Central memory CD4-positive, alpha-beta T cell (primary cell): ENCODE measurements around the gene GNG2.

Experiments
- DNase-seq: peaks from one replicate; pipeline ENCODE4 v3.0.0; 2022

Gene GNG2

GRCh38 chr14:51856792-51857296 is 3.6 kb upstream of the GNG2 start:
- no peak for DNase-seq

- DNase-seq = no peak
Measured at GRCh38 chr14:51859131-51859530, 1.3 kb upstream of the GNG2 start.

GRCh38 chr14:51860825-51861499 is 550 bp downstream of the GNG2 start:
- DNase-seq = no peak

GRCh38 chr14:51862176-51862796 is 1.9 kb downstream of the GNG2 start:
- DNase-seq = no peak

DNA sequence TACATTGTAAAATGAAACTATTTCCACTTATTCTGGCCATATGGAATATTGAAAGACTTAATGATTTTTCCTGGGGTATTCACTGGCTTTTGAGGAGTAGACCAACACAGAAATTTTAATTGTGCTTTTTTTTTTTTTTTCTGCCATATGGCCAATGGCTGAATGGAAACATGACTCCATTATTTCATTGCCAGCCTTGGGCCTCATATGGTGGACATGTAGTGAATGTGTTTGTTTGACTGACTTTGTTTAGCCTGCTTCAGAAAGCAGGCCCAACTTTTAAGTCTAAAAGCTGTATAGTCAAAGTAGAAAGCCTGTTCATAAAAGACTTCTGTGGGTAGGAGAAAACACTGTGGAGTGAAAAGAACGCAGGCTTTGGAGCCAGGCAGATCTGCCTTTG is 2.4 kb downstream of the GNG2 start:
- DNase-seq = no peak

DNA sequence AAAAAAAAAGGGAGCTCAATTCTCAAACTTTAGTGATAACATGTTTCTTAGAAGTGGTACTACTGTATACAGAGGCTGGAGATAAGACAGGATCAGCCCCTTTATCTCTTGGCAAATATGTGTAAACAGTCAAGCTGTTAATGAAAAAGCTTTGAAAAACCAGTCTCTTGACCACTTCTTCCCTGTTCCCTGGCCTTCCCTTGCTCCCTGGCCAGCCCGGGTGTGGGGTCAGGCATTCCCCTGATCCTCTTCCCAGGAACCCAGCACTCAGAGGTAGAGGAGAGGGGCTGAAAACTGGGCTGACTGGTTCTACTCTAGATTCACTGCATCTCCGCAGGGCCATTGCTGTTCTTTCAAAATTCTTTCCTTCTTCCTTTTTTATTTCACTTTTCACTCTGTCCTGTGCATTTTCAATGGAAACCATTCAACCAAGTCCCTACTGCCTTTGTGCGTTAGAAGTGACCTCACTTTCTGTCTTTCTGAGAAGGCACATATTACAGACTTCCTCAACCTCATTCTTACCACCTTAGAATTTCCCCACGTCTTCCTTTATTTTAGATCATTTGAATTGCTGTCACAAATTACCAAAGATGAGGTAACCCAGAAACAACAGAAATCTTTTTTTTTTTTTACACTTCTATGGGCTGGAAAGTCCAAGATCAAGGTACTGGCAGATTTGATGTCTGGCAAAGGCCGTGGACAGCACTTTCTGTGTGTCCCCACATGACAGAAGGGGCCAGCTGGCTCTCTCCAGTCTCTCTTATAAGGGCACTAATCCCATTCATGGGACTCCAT is 5.7 kb downstream of the GNG2 start:
- peak; percentile 35 for DNase-seq

- DNase-seq = peak; percentile 39
Measured at GRCh38 chr14:51867741-51868140, 7.3 kb downstream of the GNG2 start.

GRCh38 chr14:51868405-51868804 is 8.0 kb downstream of the GNG2 start:
- DNase-seq = no peak

DNA sequence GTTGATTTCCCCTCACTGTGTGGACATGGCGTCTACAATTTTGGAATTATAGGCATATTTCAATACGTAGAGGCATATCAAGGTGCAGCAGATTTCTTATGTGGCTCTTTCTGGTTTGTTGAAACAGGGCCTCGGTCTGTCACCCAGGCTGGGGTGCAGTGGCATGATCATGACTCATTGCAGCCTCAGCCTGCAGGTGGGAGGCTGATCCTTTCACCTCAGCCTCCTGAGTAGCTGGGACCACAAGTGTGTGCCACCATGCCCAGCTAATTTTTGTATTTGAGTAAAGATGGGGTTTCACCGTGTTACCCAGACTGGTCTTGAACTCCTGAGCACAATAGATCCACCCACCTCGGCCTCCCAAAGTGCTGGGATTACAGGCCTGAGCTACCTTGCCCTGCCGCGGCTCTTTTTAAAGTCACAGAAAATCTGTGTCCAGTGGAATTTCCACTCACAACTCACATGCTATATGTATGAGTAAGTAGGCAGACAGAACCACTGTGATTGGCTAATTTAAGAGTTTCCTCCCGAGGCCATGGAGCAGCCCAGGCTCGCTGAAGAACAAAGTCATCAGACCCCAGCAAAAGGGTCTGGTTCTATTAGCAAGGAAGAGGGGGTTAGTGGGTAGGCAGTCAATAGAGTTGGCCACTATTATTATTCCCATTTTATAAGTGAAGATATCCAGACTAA is 9.1 kb downstream of the GNG2 start:
- no peak for DNase-seq

DNA sequence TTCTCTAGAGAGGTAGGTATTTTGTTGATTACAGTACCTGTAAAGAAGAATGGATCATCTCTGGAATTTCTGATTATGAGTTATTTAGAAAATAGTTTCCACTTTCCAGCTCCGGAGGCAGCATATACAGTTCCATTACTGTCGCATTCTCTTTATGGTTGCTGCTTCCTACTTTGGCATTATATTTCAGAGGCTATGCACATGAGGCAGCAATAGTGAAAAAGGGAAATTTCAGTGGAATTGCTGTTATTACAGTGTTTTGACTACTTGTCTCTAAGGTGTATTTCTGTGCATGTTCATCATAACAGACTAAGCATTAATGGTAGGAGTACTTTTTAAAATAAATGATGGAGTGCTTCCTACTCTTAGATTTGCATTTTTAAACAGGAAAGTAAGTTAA is 10.2 kb downstream of the GNG2 start:
- no peak for DNase-seq

DNA sequence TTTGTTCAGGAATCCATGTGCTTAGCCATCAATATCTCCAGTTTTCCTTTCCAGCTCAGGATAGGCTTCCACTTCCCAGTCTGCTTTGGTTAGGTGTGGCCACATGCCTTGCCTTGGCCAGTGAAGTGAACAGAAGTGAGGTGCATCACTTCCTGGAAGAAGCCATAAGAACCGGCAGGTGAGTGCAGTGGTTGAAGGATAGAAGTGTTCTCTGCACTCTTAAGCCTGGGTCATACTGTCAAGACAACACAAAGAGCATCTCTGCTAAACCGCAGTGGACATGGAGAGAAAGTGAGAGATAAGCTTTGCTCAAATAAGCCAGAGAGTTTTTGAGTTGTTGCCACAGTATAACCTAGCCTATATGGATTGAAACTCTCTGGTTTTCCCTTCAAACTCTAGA is 11.4 kb downstream of the GNG2 start:
- DNase-seq = no peak

DNA sequence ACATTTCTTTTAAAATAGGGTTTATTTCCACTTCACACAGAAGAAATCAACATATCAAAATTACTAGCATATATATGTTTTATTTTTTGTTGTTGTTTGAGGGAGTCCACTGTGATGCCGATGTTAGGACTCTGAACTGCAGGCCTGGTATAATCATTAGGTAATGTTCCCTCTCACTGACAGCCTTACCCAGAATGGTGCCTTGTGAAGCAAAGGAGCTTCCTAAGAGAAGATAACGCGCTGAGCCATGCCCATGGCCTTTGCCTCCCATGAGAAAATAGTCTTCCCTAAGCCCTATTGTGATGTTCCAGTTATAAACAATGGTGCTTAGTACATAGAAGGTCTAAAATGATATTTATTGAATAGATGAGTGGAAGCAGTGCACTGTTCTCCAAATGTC is 12.0 kb downstream of the GNG2 start:
- no peak for DNase-seq

GRCh38 chr14:51873221-51873893 is 12.9 kb downstream of the GNG2 start:
- DNase-seq = no peak

- no peak for DNase-seq
Measured at GRCh38 chr14:51877810-51878209, 17.4 kb downstream of the GNG2 start.

- DNase-seq = no peak
Measured at GRCh38 chr14:51879170-51879569, 18.8 kb downstream of the GNG2 start.

GRCh38 chr14:51880835-51881580 is 20.6 kb downstream of the GNG2 start:
- no peak for DNase-seq

- DNase-seq = no peak
Measured at GRCh38 chr14:51881636-51882035, 21.2 kb downstream of the GNG2 start.

- DNase-seq = no peak
Measured at GRCh38 chr14:51883232-51883631, 22.8 kb downstream of the GNG2 start.

DNA sequence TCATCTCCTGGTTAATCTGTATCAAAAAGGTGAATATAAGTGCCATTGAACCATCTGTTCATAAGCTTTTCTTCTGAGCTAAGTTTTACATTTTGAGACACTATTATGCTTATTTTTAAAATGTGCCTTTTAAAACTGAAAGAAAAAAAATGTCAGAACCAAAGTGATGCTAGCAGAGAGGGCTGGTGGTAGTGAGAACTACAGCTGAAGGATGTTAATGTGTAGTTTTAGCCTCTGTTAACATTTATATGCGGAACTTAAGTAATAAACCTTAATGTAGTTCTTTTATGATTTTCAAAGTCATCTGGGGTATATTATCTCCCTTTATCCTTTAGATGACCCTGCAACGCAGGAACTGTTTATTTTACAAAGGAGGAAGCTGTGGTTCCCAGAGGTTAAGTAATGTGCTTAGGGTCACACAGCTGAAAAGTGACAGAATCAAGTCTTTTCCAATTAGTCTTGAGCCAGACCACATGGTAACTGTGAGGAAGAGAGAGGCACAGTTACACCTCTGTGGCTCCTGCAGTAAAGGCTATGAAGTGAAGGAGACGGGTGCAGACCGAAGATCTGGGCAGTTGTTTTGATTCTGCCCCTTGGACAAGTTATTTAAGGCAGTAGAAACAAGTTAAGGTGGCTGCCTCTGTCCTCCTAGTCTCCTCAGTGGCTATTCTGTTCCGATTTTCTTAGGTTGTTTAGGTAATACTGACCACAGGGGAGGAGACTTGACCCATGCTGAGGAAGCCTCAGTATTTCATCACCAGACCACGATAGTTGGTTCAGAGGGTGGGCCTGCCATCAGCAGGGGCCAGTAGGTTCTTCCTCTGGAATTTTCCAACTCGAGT is 23.9 kb downstream of the GNG2 start:
- DNase-seq = no peak

- DNase-seq = no peak
Measured at GRCh38 chr14:51889851-51890250, 29.4 kb downstream of the GNG2 start.

DNA sequence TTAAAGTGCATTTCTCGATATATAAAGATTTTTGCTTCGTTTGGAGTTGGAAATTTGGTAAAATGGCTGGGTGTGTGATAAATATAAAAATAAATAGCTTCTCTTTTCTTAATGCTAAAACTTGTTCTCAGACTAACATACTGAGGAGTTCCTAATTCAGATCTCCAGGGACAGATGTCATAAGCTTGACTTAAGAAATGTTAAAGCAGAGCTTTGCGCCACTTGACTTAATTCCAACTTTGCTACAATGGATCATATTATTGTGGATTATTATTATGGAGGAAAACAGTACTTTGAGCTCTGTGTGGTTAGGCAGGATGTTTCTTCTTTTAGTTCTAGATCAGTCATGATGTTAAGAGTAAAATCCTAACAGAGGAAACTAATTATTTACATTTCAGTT is 33.8 kb downstream of the GNG2 start:
- no peak for DNase-seq
